Astrocyte of the spinal cord (primary cell): ENCODE measurements around the gene TPD52L1.

ENCODE experiments used
- DNase-seq: peaks from one replicate; pipeline ENCODE4 v3.0.0; 2011; ENCODE audit warnings: low read depth, low spot score
- H3K4me3 ChIP-seq: 2 replicates; pipeline ENCODE4 v1.5.1; 2011; ENCODE audit warnings: low read depth, mild to moderate bottlenecking, low read length, moderate library complexity
- in situ Hi-C: cut with HindIII; loops from 2 replicates; pipeline ENCODE4 v1.10.0; 2017; ENCODE audit warnings: low sequenced_read_pairs
- TF ChIP-seq, protein P1 (sequence below): IDR thresholded peaks from 2 replicates; pipeline ENCODE4 v1.5.1; 2012; ENCODE audit warnings: low read depth, mild to moderate bottlenecking, low read length, inconsistent platforms

The TPD52L1 gene

DNA sequence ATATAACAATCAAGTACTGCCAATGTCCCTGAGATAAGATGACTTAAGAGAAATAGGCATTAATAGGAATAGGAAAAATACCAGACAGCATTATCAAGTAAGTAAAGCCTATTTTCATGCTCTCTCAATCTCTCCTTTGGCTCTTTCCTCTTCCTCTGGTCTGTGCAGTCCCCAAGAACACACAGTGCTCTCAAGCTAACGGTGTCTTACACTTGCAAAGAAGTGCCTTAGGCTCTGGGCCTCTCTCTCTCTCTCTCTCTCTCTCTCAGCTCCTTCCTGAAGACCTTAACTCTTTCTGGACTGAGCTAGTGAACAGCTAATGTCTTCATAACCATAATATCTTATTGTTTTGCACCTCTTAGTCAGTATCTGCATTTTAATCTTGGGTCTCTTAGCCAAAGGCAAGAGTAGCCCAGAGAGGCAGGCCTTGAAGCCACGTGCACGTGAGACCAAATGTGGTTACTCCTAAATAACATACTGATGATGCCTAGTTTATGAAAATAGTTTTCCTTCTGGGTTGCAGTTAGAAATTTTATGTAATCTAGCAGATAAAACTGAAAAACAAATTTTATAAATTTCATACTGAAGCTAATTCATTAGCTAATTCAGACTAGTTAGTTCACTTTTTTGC lies 70.8 kb downstream of the TPD52L1 start:
- TF ChIP-seq, protein P1, sequence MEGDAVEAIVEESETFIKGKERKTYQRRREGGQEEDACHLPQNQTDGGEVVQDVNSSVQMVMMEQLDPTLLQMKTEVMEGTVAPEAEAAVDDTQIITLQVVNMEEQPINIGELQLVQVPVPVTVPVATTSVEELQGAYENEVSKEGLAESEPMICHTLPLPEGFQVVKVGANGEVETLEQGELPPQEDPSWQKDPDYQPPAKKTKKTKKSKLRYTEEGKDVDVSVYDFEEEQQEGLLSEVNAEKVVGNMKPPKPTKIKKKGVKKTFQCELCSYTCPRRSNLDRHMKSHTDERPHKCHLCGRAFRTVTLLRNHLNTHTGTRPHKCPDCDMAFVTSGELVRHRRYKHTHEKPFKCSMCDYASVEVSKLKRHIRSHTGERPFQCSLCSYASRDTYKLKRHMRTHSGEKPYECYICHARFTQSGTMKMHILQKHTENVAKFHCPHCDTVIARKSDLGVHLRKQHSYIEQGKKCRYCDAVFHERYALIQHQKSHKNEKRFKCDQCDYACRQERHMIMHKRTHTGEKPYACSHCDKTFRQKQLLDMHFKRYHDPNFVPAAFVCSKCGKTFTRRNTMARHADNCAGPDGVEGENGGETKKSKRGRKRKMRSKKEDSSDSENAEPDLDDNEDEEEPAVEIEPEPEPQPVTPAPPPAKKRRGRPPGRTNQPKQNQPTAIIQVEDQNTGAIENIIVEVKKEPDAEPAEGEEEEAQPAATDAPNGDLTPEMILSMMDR = no peak
- in situ Hi-C loops = no loop called here
- no peak overlapping the region for H3K4me3 ChIP-seq
- no peak for DNase-seq

GRCh38 chr6:125227244-125227643 lies 73.7 kb downstream of the TPD52L1 start:
- no peak overlapping the region for H3K4me3 ChIP-seq
- in situ Hi-C loops = no loop called here
- TF ChIP-seq, protein P1 = no peak
- no peak for DNase-seq

DNA sequence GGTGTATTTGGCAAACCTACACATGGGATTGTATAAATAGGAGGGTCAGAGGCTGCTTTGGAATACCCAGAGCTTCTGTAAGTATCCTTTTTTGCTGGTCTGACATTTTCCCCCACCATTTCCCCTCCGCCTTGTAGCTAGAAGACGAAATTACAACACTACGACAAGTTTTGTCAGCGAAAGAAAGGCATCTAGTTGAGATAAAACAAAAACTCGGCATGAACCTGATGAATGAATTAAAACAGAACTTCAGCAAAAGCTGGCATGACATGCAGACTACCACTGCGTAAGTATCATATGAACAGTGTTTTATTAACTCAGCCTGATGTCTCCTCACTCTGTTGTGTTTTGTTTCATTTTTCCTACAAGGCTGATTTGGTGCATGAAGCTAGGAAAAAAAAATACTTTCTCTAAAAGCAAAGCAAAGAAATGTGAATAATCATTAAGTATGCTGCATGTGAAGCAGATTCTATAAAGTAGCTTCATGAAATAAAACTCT lies 75.5 kb downstream of the TPD52L1 start:
- H3K4me3 ChIP-seq = no peak overlapping the region

GRCh38 chr6:125230674-125231073 lies 77.1 kb downstream of the TPD52L1 start:
- in situ Hi-C loops = no loop called here
- DNase-seq = no peak
- TF ChIP-seq, protein P1 = no peak
- no peak overlapping the region for H3K4me3 ChIP-seq

More for the DNA sequence above, 75.5 kb downstream of the TPD52L1 start:
- DNase-seq = peak; percentile 13
- in situ Hi-C loops = no loop called here
- TF ChIP-seq, protein P1 = no peak

- H3K4me3 ChIP-seq = no peak overlapping the region
- TF ChIP-seq, protein P1 = no peak
- DNase-seq = no peak
These were observed 77.6 kb downstream of the TPD52L1 start for GRCh38 chr6:125231133-125231532.

GRCh38 chr6:125231574-125232343 lies 78.2 kb downstream of the TPD52L1 start:
- DNase-seq = no peak
- in situ Hi-C loops = no loop called here
- H3K4me3 ChIP-seq = no peak overlapping the region
- TF ChIP-seq, protein P1 = no peak

More at GRCh38 chr6:125231133-125231532, 77.6 kb downstream of the TPD52L1 start:
- in situ Hi-C loops = no loop called here
